NCI-H187 treated with DMSO at 0.1 percent for 48 hours (cell line): ENCODE results near the gene TANK.
"Not testable (repeated sequence)": the region's sequence is repeated elsewhere in the genome, so short reads cannot be mapped to it uniquely, and the experiment has no call there.

Experiments used
- DNase-seq: peaks from one replicate; lab custom pipeline; 2025; lab: John Stamatoyannopoulos, UW

Gene TANK

DNA sequence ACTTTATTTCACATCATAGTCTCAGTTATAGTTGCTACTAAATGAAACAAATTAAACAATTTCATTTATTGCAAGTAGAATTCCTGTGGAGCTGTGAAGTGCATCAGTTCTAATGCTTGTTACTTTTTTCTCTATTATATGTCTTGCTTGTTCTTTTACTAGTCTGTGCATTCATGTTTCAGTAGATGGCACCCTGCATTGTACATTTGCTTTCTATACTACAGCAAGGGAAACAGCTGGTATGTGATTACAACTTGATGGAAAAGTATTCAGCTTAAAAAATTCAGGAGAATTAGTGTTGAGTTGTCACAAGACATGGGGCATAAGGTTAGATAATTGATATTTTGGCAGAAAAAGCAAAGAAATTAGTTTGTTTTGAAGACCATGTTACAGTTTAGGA is 72.3 kb downstream of the TANK start:
- no peak for DNase-seq

DNA sequence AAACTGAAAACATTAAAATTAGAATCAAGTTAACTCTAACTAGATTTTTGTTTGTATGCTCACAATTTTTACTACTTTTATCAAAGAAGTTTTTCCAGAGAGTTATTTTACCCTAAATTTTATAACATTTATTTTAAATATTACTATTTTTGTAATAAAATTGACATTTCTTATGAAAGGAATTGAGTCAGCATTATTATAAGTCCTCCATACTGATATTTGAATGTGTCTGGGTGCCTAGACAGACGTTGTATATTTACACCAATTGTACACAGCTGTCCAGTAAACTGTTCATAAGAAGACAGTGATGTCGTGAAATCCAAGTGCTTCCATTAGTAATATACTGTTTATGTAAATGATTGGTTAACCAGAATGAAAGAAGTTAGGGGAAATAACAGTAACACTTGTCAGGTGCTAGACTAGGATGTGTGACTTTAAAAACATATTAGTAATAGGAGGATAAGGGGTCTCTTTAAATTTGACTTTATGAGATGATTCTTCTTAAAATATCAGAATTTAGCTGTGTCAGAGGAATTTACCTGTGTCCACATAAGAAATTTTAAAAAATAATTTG is 73.7 kb downstream of the TANK start:
- DNase-seq = no peak

DNA sequence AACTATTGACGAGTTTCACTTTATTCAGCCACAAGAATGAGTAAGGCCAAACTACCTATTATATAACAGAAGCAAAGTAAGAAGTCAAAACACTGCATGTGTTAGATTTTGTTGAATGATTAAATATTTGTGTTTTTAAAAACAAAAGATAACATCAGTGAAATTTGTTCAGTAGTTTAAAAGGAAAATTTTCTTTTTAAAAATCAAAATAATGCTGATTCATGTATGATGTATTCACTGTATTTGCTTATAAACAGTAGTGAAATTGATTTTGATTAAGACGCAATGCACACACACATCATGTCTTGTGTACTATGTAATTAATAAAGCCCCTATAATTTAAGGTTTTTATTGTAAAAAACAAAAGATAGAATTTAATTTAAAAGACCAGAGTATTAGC is 74.4 kb downstream of the TANK start:
- DNase-seq = no peak

DNA sequence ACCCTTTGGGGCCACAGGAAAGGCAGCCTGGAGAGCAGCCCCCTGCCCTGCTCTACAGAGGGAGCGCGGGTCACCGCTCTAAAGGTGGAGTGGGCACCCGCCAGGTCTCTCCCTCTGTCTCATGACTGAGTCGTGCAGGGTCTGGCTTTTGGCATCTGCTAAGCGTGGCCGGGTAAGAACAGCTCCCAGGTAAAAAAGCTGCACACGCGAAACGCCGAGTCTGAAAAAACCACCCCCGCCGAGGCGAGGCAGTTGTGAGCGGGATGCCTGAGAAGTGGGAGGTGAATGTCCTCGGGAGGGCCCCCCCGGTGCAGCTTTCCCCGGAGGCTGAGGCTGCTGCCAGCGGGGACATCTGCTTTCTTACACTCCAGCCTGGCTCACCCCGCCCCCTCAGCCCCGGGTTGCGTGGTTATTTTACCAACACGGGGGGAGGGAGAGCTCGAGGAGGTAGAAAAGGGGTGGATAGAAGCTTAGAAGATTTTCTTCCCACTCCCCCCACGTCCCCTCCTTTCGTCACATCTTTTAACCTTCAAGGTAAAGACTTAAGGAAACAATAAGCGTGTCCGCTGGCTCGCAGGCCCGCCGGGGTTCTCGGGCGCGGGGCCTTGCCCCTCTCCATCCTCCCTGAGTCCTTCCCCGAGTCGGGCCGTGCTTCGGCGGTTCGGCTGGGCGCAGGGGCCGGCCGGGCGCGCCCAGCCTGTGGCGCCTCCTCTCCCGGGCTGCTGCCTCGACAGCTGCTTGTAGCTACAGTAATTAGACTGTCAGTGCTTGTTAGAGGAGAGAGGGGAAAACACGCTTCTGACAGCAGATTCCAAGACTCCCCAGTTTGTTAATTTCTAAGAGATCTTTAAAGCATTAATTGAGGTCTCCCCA is 77.4 kb downstream of the TANK start:
- no peak for DNase-seq

DNA sequence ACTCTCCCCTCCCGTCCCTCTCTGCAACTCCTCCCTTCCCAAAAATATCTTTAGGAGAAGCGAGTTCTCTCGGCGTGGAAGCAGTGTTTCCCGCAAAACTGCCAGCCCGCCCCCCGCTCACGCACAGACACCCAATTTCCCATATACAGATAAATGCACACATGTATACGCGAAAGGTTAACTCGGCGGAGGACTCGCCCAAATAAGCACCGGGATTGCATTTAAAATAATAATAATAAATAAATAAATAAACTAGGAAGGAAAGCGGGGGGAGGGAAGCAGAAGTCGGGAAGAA is 78.0 kb downstream of the TANK start:
- DNase-seq = no peak

DNA sequence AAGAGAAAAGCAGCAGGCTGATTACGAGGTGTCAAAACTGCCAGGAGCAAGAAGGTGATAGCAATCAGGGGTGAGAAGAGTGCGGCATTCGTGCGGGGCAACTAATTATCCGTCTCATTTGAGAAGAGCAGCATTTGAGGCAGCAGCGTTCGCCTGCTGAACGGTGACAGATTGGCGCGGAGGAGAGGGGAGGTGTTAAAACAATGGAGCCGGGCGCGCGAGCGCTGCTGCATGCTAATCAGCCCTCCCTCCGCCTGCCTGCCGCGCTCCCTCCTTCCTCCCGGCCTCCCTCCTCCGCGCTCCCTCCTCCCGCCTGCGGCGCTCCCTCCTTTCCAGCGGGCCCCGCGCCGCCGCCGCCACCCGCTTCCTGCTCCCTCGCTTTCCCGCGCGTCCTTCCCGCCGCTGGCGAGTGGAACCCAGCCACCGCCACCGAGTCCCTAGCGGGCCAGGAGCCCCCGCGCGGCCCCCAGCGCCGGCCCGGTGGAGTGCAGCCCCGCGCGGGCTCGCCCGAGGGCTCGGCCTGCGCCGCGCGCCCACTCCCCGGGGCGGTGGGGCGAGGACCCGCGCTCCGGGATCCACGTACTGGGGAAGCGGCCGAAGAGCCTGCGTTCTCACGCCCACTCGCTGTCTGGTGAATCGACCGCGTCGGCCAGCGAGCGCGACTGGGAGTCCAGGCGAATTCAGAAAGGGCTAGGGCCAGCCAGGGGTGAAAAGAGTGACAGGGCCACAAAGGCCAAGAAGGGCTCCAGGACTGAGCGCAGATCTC is 78.5 kb downstream of the TANK start:
- no peak for DNase-seq

DNA sequence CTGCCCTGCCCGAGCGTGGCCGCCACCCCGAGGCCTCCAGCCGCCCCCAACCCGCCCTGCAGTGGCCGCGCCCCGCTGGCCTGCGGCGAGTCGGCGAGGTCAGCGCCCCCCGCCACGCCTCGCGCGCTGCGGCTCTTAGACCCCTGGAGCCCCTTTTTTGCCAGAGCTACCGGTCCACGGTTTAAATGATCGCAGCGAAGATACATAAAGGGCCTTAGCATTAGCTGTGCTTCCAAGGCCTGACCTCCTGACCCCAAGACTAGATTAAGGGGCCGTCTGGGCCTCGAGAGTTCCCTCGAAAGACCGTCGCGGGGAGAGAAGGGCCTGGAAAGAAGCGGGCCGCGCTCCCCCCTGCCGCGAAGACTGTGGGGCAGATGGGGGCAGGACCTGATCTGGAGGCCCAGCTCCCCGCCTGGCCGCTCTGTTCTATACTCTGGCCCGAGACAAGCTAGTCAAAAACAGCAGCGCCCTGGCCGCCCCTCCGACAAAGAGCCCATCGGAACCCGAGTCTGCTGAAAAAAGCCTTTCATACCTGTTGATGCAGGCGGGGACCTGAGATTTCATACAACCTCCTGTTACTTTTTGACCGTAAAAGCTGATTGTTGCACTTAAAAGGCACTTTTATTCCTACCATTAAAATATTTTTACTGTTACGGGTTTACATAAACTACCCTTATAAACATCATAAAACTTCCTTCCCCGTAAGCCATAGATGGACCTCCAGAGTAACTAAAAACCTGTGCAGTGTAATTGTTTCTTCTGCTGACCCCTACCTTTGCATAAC is 79.3 kb downstream of the TANK start:
- DNase-seq = no peak

DNA sequence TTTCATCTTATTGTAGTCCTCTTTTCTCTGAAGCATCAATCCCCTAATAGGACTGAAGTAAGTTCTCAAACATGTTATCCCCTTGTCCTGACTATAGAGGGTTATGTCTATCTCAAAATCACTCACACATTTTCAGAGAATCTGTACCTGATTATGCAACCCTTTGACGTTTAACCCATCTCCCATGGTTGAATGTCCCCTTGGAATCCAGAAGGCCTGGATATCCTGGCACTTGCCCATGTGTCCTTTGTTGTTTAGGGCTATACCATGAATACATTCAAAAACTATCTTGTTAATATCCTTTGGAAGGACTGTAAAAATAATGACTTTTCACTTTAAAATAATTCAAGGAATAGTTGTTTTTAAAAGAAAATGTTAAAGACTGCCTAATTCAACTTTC is 81.7 kb downstream of the TANK start:
- no peak for DNase-seq

DNA sequence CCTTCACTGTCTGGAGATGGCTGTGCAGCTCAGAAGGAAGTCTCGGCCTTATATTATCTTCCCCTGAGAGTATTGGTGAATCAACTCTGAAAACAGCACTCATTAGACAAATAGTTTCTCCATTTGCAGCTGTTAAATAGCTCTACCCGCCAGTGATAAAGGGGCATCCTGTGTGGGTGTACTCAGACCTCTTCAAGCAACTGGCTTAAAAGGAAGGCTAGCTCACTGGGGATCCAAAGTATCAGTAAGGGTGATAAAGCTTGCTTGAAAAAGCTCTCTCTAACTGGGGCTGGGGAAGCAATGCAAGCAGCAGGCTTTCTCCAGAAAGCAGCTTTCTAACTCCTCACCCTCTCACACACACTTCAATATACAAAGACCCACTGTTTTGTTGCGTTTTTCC is 83.1 kb downstream of the TANK start:
- DNase-seq = no peak

DNA sequence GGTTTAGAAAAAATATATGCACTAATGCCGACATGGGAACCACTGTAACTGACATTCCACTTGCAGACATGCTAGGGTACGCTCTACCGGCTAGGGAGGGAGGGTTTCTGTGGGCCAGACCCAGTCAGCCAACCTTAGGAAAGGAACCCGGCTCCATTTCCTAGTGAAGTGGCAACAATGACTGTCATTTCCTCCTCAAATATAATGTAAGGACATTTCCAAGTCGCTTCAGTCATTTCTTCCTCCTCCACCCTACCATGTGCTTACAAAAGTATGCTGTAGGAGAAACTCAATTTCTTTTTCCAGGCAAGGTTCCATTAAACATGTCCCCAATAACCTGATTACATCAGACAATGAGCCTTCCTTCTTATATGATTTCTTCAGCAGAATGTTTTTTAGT is 83.7 kb downstream of the TANK start:
- no peak for DNase-seq

DNA sequence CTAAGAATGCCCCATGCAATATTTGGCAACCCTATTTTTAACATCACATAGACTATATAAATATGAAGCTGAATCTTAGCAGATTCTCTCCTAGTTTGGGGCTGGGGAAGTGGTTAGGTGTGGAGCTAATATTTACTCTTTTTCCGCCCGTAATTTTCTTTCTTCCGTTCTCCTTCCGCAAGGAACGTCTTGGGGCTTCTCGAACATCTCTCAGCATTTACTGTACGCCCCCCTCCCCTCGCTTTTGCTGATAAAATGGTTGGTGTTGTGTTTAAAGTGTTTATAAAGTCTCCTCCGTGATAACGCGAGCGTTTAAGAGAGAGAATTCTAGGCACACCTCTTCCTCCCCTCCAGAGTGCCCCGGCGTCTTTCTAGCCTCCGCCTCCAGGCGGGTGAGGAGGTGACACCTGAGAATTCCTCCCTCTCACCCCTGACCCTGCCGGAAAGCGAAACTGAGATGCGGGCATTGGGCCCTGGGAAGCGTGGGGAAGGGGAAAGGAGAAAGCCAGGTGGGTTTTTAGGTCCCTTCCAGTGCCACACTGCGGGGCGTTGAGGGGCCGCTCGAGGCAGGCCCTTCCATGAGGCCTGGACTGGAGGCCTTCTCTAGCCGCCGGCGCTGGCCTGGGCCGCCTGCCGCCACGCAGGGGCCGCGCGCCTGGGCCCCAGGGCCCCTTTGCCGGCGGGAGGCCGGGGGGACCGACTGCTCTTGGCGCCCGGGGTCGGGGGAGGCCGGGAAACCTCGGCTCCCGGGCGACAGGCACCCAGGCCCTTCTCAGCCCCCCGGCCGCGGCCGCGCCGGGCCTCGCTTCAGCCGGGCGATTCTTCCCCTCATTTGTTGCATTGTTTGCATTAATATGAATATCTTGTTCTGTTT is 84.4 kb downstream of the TANK start:
- DNase-seq = not testable (repeated sequence)

DNA sequence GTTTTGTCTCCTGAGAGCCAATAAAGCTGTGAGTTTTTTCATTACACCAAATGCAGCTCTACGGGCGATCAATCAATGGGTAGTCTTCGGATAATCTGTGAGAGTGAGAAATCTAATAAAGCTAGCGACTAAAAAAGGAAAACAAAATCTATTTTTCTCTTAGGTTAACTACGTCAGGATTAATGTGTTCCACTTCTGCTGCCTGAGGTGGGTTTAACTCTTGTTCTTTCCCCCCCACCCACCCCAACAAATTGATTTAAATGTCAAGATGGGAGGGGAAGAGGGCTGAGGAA is 85.0 kb downstream of the TANK start:
- DNase-seq = no peak

DNA sequence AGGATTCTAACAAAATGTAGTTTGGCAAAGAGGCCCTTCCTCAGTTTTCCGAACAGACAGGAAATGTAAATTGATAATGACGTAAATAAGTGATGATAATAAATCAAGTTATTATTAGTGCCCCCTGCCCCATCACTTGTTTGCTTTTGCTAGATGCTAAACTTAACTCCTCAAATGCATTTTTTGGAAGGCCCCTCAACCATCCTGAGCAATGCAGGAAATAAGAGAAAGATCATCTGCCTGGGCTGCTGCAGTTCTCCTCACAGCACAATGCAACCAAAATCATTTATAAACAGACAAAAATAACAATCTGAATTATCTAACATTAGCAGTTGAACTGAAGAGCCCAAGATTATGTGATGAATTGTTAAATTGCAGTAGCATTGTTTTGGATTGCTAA is 85.4 kb downstream of the TANK start:
- DNase-seq = no peak

DNA sequence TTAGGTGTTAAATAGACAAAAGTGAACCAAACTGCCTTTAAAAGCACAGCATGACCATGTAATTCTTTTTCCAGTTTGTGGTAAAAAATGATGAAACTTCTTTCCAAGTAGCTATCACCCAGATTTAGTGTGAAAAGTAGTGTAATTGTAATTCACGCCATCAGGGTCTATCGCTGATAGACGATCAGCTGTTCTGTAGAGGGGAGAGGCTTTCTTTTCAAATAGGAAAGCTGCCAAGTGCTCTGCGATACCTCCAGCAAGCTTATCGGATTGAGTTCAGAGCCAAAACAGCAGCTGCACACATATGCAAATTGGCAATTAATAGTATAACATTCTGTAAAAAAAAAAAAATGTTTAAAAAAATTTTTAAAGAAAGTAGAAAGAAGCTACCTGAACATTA is 86.1 kb downstream of the TANK start:
- DNase-seq = no peak

DNA sequence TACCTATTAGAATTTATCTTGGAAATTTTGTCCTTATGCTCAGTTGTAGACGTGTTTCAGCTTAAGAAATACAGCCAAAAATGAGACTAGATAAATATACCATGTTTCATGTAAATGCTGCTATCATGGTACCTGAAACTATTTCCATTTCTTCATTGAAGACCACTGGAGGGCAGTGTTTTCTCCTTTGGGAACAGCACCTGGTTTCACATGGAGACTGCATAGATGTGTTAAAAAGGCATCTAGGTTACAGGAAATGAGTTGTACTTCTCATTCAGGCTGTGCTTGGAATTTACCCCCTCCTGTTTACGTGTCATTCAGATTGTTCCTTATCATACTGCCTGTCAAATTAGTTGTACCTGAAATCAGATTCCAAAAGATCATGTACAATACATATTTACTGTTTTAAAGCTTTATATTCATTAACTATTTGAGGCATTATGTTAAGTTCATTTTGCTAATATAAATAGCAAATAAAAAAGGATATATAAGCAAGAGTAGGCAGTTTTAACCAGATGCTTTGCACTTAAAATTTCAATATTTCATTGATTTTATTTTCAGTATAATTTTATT is 90.7 kb downstream of the TANK start:
- DNase-seq = no peak

DNA sequence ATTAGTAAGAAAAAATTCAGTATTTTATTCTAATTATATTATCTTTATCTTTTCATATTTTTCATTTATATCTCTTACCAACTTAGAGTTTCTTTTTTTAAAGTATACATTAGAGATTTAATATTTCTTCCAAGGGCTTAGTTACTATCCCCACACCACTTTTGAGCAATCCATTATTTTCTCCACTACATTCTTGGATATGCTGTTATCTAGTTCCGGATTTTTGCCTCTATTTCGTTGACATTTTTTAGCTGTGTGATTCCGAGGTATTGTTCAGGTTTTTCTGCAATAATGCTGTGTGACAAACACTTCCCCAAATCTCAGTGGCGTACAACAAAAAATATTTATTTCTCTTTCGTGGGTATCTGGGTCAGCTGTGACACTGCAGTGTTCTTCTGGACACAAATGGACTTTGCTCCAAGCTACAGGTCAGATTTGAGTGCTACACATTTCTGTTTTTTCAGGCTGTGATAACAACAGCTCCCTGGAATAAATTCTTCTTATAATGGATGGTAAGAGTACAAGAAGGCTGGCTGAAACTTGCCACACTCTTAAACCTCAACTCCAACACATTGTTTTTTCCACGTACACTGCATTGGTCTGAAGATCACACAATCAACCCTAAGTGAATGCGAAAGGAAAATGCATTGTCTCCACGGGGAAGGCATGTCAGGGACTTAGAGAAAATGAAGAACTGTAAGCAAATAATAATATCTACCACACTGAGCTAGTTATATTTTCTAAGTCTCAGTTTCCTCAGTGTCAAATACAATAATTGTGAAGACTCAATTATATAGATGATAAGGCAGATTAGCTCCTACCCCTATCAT is 97.1 kb downstream of the TANK start:
- DNase-seq = no peak

DNA sequence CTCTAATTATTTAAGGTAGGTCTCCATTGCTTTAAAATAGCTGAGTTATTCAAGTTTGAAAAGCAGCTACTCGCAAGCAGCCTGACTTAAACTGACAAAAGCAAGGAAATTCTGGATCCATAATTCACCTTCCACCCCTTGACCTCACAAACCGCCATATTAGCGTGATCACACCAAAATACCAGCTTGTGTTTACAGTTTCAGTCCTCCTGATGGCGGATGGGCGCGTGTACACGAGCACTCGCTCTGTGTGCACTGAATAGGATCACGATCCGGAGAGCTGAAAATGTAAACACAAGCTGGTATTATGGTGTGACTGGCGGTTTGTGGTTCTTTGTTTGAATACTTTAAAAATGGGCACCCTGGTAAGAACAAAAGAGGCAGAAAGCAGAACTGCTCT is 105.6 kb downstream of the TANK start:
- no peak for DNase-seq

DNA sequence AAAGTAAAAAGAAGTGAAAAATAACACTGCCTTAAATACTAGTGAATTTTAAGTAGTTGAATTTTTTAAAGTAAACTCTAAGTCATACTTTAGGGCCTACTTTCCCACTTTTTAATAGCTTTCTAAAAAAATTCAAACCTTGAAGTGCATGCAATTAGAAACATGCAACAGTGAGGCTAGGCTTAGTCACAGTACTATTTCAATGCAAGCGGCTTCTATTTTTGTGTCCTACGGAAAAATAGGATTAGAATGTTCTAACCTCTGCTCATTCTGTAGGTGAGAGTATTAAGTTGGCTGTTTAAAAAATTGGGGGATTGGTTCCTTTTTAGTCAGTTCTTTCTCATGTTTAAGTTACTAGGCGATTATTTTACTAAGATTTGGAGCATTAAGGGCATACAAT is 108.9 kb downstream of the TANK start:
- no peak for DNase-seq

DNA sequence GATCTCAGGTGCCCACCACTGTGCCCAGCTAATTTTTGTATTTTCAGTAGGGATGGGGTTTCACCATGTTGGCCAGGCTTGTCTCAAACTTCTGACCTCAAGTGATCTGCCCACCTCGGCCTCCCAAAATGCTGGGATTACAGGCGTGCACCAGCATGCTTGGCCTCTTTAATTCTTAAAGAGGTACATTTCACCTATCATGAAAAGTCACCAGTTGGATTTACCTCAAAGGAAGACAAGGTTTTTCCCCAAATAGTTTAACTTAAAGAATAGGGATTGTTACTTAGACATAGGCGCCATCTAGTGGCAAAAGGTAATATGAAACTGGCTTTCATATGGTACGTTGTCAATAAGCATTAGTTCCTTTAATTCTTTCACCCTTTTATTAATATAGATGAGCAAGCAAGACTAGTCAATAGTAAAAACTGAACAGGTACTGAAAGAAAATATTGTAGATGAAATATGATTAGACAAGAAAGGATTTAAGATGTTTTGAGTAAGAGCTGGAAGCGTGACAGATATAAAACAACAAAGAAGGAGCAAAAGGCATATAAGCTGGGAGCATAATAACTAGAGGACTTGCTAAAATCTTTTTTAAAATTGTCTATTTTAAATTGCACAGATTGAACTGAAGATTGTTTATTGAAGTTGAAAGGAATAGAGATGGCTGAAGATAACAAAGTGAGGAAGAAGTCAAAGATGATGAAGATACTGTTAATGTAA is 113.0 kb downstream of the TANK start:
- no peak for DNase-seq
